ENCODE results near the gene ZNF285. TPM values are rescaled to one million over a fixed set of nuclear protein-coding genes. Genes with fewer than 3 reads are reported as not detected.
"Not testable (repeated sequence)": the region's sequence is repeated elsewhere in the genome, so short reads cannot be mapped to it uniquely, and the experiment has no call there.

Gene ZNF285
- total RNA-seq, result 4.9 TPM
- long read RNA-seq, partial matches to known transcripts, result 1 of 2 reads
- long read RNA-seq, other reads (novel, unspliced or antisense), result 1 of 2 reads

DNA sequence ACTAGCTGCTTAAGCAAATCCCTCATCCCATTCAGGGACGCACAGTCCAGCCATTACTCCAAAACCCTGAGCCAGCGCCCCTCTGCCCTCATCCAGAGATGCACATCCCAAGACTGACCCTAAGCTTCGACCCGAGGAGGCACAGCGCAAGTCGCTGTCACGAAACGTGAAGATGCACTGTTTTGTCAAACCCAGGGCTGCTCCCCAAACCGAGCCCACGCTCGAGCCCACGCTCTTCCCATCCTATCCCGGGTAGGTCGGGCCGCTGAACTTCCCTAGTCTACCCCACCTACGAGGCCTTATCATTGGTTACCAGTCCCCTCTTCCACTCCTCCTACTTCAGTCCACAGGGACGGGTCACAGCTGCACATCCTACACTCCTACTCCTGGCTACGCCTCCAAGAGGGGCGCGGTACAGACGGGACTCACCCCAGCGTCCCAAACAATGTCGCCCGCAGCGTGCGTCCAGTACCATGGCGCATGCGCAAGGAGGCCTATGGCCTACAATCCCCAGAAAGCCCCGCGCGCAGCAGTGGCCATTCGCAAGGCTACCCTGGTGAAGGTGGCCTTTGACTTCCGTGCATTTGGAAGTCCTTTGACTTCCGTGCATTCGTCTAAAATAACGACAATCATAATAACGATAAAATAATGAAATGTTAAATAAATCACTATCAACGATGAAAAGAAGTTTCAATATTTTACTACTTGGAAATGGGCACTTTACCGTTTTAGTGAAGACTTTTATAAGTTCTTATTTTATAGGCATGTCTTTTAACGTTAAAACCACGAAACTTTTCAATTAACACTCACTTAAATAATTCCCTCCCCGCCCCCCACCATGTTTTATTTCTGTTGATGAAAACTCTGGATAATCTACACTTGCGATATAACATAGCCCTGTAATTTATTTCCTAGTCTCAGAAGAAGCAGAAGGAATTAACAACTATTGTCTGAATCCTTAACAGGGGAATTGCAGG, at the start of gene ZNF285:
TSS of gene ZNF285 (minus strand) at position 470 of the 977 bp plus-strand sequence. CDS start 4,395 bp downstream, outside the sequence.
- intact Hi-C loops (cut with DNase I), result loop anchor here (5.0 kb wide), 1 partner anchor 349 kb away; the partner anchor contains the start of gene ZNF223
- peak; percentile 100 for ATAC-seq

DNA sequence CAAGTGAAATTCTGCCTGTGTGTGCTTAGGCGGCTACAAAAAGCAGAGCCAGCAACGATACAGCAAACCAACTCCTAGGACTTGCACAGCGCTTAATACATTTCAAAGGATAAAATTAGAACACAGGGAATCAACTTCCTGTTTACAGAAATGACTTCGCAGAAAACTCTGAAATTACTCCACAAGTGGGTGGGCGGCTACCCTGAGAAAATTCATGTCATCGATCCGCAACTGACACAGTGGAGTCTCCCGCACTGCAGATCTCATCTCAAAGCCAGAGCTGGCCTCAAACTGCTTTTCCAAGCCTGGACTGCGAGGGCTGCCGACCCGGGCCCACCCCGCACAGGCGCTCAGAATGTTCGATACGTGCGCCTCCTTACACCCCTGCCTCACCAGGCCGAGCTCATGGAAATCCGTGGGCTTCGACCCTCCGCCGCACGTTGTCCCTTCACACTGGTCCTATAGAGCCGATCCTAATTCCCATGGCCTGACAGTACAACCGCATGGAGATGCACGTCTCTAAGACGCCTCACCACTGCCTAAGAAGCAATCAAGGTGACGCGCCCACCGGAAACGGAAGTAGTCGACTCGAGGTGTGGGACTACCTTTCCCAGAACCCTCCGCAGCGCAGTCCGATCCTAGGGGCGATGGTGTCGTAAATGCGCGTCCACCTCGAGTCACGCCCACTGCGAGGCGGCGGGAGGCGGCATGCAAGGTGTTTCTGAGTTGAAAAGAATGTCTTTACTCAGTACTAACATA, 46.7 kb upstream of the ZNF285 start, which contains the start of gene ZNF229:
TSS of gene ZNF229 (minus strand) at position 557 of the 759 bp plus-strand sequence. CDS start 5,625 bp downstream, outside the sequence.
- DNase-seq (ENCODE audit: missing footprints), result peak; percentile 93
- peak; percentile 97 for ATAC-seq
- intact Hi-C loops (cut with DNase I), result no loop called here

More for the DNA sequence above, at the start of gene ZNF285:
- peak; percentile 97 for DNase-seq (ENCODE audit: missing footprints)

DNA sequence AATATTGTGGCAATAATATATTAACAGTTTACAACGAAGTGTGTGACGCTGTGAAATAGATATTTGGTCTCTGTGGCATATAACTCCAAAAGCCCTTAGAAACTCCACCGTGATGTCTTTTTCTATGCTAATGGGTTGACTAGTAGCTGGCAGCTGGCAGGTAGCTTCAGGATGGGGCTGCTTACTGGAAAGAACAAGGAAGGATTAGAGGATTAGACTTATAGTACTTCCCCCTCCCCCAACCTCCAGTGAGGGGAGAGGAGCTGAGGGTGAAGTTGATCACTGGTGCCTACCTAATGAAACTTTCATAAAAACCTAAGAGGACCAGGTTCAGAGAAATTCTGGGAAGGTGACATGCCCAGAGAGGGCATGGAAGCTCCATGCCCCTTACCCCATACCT, 37.0 kb upstream of the ZNF285 start:
- ATAC-seq (no peak), DNase-seq (ENCODE audit: missing footprints) (no peak)
- intact Hi-C loops (cut with DNase I), result no loop called here

- DNase-seq (ENCODE audit: missing footprints) (no peak), ATAC-seq (no peak)
- intact Hi-C loops (cut with DNase I), result no loop called here
Measured at GRCh38 chr19:44435441-44435840, 34.0 kb upstream of the ZNF285 start.

DNA sequence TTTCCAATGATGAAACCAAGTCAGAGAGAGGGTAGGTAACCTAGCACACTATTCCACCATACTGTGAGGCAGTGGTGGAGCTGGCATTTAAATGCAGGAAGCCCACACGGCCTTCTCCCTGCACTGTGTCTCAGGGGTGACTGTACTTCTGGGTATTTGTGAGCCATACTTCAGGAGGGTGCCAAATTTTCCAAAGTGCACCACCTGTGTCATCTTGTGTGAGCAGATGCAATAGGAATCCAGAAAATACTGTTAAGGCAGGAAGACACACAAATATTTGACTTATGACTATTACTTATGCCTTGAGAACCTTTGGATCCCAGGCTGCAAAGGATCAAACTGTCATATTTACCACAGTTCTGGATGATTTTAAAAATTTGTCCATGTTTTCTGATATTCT, 29.5 kb upstream of the ZNF285 start:
- ATAC-seq (no peak), DNase-seq (ENCODE audit: missing footprints) (no peak)
- intact Hi-C loops (cut with DNase I), result no loop called here

DNA sequence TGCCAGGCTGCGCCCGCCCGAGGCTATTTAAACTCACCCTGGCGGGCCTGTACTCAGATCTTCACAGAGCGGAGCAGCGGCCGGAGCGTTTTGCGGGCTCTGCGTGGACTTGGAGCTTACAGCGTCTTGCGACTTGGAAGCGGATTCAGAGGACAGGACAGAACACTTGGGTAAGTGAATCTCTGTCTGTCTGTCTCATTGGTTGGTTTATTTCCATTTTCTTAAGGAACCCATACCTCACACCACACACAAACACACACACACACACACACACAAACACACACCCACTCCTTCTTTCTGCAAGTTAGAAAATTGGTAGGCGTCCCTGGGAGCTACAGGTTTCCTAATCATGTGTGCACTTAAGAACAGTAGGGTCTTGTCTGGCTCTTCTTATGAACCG, 14.1 kb upstream of the ZNF285 start:
- intact Hi-C loops (cut with DNase I); DNase-seq (ENCODE audit: missing footprints); ATAC-seq: not testable (repeated sequence)

DNA sequence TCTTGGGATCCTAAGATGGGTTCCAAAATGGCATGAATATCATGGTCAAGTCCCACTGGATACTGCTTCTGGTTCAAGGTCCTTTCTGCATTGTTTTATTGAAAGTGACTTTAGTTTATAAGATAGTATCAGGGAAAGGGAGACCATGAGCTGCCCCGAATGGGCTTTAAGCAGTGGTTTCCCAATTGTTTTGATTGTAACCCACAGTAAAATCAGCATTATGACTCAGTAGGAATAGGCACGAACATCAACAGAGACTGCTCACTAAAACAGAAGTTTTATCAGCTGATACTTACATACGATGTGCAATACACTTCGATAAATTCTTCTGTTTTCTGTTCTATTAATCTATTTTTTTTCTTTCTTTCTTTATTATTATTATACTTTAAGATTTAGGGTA, 12.1 kb downstream of the ZNF285 start:
- DNase-seq (ENCODE audit: missing footprints); intact Hi-C loops (cut with DNase I); ATAC-seq: not testable (repeated sequence)

DNA sequence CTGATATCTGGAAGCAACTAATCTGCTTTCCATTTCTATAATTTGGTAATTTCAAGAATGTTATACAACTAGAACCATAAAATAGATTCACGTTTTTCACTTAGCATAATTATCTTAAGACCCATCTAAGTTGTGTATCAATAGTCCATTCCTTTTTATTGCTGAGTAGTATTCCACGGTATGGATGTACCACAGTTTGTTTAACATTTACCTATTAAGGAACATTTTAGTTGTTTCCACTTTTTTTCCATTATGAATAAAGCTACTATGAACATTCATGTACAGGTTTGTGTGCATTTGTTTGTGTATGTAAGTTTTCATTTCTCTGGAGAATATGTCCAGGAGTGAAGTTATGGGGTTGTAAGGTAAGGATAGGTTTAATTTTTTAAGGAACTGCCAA, 26.6 kb downstream of the ZNF285 start:
- ATAC-seq, result no peak
- intact Hi-C loops (cut with DNase I), result no loop called here
- no peak for DNase-seq (ENCODE audit: missing footprints)

DNA sequence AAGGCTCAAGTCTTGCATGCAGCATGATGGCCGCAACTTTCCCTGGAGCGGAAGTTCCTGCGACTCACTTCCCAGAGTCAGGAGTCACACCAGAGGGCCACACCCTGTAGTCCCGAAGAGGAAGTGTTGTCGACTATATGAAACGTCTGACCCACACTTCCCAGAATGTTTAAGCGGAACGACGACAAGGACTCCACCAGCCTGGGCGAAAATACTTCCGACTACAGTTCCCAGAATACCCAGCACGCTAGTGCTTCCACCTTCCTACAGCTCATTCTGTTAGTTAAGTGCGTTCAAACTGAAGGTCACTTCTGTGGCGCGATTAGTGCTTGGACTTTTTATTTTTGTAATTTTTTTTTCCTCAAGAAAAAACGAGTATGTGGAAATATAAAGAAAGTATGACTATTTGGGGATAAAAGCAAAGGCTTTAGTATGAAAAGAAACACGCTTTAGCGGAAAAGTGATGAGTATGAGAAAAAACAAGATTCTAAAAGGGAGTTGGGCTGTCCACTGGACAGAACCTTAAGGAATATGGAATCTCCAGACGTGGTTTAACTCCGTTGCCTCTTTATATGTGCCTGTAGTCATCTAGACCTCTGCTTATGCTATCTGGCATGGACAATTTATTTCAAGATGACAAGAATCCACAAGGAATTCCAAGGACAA, 29.5 kb downstream of the ZNF285 start:
- no peak for DNase-seq (ENCODE audit: missing footprints)
- intact Hi-C loops (cut with DNase I), result no loop called here
- ATAC-seq, result no peak

DNA sequence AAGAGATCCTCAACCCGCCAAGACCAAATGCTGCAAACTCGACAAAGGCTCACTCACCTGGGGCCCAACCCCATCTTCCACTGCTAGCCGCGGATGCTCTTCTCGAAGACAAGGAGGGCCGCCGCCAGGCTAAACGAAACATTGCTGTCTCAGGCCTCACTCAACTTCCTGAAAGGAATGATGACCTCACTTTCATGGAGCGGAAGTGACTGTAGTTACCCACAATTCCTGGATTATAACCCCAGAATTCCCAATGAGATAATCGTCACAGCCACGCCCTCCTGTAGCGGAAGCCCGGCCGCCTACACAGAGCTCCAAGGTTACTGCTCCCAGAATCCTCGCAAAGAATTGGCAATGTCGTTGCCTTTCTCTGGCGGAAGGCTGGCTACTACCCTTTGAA, 34.4 kb downstream of the ZNF285 start:
- intact Hi-C loops (cut with DNase I), result no loop called here
- no peak for DNase-seq (ENCODE audit: missing footprints)
- no peak for ATAC-seq

GRCh38 chr19:44356383-44357111, 44.9 kb downstream of the ZNF285 start, which contains the start of gene ZNF112:
ZNF112 (minus strand) TSS chr19:44356680; CDS start chr19:44340539, 16,141 bp downstream.
- intact Hi-C loops (cut with DNase I), result loop anchor here (5.0 kb wide), 1 partner anchor 49 kb away; the partner anchor contains the start of gene ZNF235

DNA sequence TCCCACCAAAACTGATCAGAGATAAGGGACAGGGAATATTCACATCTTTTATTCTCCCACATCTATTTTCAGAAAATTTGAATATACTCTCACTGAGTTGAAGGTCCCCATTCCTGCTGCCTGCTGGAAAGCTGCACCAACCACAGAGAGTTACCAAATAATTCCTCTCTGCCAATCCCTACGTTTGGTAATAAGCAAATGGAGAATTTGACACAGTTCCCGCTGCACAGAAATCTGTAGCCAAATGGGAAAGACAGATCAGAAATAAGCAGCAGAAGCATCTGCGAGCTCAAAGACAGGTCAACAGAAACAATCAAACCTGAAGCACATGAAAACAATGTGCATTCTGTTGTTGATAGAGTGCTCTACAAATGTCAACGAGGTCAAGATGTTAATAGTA, 54.9 kb downstream of the ZNF285 start:
- ATAC-seq (no peak), DNase-seq (ENCODE audit: missing footprints) (no peak)
- intact Hi-C loops (cut with DNase I), result no loop called here

More at GRCh38 chr19:44356383-44357111, 44.9 kb downstream of the ZNF285 start, which contains the start of gene ZNF112:
- DNase-seq (ENCODE audit: missing footprints), result peak; percentile 84
- ATAC-seq, result peak; percentile 100

DNA sequence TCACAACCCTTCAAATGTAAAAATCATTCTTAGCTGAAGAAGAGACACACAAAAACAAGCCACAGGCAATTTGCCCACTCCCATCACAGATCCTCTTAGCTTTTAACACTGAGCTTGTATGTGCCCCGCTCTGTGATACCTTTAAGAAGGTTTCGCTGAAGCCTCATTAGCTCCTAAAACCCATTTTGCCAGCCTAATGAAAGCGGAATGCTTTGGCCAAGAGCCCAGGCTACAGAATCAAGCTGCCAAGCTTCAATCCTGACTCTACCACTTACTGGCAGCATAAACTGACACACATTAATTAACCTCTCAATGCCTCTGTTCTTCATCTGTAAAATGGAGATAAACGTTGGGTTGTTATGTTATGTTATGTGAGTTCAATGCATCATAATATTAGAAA, 55.4 kb downstream of the ZNF285 start:
- DNase-seq (ENCODE audit: missing footprints), result no peak
- ATAC-seq, result peak; percentile 20
- intact Hi-C loops (cut with DNase I), result no loop called here

DNA sequence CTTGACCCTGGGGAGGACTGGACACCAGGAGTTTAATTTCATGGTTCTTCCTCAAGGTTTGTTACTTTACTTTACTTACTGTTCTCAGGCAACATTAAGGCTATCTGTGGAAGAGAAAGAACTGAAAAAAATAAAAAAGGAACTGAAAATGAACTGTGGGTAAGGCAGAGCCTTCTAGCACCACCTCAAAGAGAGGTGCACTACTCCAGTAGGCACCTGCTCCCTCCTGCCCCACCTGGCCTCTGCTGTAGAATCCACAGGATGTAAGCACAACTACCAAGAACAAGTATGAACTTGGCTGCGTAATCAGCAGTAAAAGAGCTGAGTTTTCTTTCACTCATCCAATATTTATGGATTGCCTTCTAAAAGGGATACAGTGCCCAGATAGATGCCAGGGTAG, 57.2 kb downstream of the ZNF285 start:
- ATAC-seq, result no peak
- DNase-seq (ENCODE audit: missing footprints), result no peak
- intact Hi-C loops (cut with DNase I), result no loop called here

DNA sequence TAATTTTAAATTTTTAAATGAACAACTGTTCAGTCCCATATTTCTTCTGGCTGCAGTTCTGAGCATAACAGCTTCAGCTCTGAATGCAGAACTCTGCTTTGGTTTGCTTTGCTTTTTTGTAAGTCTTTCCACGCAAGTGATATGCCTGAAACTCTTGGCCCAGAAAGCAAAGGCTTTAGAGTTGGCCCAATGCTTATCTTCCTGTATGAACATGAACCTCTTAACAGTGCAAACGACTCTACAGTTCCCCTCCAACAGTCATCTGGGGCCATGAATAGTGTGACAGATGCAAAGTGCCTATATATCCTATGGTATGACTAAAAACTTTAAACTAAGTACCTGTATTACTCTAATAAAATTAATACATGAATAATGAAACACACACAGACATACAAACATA, 59.6 kb downstream of the ZNF285 start:
- DNase-seq (ENCODE audit: missing footprints) (no peak), ATAC-seq (no peak)
- intact Hi-C loops (cut with DNase I), result no loop called here

DNA sequence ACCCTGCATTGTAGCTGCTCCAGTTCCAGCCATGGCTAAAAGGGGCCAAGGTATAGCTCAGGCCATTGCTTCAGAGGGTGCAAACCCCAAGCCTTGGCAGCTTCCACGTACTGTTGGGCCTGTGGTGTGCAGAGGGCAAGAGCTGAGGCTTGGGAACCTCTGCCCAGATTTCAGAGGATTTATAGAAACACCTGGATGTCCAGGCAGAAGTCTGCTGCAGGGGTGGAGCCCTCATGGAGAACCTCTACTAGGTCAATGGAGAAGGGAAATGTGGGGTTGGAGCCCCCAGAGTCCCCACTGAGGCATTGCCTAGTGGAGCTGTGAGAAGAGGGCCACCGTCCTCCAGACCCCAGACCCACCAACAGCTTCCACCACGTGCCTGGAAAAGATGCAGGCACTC, 66.8 kb downstream of the ZNF285 start:
- intact Hi-C loops (cut with DNase I); DNase-seq (ENCODE audit: missing footprints); ATAC-seq: not testable (repeated sequence)

All from Right ventricle myocardium inferior (tissue), 1 donor.